GM13976 (cell line): ENCODE measurements around the gene OR2V1.
"Not testable (repeated sequence)": the region's sequence is repeated elsewhere in the genome, so short reads cannot be mapped to it uniquely, and the experiment has no call there.

Experiments used
- DNase-seq: peaks from one replicate; pipeline ENCODE4 v3.0.0; 2012; ENCODE audit warnings: low spot score
- in situ Hi-C: fragments of 300-500 bp; cut with MboI; formaldehyde crosslinking; loops from one replicate; pipeline ENCODE4 v1.12.0; 2022; ENCODE audit warnings: low sequenced_read_pairs, mixed read lengths, inconsistent platforms; ENCODE audit not compliant: unreplicated experiment
- TF ChIP-seq, protein P1 (sequence below): IDR thresholded peaks from 2 replicates; pipeline ENCODE4 v1.5.1; 2012; ENCODE audit warnings: borderline replicate concordance, mild to moderate bottlenecking; ENCODE audit not compliant: insufficient read depth; ENCODE audit errors: extremely low read depth, missing control alignments, control extremely low read depth

The OR2V1 gene

DNA sequence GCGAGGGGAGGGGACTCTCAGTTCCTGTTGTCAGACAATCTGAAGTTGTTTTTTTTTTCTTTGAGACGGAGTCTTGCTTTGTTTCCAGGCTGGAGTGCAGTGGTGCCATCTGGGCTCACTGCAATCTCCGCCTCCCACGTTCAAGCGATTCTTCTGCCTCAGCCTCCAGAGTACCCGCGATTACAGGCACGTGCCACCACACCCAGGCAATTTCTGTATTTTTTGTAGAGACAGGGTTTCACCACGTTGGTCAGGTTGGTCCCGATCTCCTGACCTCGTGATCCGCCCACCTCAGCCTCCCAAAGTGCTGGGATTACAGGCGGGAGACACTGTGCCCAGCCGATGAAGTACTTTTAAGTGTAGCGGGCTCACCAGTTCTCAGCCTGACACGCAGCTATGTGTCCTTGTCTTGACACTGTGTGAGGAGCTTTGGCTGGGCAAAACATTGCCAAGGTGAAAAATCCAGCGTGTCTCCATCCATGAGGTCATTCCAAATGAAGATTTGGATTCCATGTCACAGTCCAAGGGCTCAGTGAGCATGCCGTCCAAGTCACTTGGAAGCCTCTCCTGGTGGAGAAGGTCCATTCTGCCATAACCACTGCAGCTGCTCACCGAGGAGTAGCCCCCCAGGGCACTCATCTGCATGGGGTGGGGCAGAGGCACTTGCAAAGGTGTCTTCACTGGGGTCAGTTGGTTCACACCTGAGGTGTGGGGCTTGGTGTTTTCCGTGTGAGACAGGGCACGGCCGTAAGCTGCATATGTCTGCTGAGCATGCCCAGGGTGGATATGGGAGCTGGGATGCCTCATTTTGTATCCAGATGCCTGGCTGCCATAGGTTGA, 32.0 kb downstream of the OR2V1 start:
- DNase-seq: no peak
- TF ChIP-seq, protein P1, sequence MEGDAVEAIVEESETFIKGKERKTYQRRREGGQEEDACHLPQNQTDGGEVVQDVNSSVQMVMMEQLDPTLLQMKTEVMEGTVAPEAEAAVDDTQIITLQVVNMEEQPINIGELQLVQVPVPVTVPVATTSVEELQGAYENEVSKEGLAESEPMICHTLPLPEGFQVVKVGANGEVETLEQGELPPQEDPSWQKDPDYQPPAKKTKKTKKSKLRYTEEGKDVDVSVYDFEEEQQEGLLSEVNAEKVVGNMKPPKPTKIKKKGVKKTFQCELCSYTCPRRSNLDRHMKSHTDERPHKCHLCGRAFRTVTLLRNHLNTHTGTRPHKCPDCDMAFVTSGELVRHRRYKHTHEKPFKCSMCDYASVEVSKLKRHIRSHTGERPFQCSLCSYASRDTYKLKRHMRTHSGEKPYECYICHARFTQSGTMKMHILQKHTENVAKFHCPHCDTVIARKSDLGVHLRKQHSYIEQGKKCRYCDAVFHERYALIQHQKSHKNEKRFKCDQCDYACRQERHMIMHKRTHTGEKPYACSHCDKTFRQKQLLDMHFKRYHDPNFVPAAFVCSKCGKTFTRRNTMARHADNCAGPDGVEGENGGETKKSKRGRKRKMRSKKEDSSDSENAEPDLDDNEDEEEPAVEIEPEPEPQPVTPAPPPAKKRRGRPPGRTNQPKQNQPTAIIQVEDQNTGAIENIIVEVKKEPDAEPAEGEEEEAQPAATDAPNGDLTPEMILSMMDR: no peak
- in situ Hi-C loops: no loop called here

DNA sequence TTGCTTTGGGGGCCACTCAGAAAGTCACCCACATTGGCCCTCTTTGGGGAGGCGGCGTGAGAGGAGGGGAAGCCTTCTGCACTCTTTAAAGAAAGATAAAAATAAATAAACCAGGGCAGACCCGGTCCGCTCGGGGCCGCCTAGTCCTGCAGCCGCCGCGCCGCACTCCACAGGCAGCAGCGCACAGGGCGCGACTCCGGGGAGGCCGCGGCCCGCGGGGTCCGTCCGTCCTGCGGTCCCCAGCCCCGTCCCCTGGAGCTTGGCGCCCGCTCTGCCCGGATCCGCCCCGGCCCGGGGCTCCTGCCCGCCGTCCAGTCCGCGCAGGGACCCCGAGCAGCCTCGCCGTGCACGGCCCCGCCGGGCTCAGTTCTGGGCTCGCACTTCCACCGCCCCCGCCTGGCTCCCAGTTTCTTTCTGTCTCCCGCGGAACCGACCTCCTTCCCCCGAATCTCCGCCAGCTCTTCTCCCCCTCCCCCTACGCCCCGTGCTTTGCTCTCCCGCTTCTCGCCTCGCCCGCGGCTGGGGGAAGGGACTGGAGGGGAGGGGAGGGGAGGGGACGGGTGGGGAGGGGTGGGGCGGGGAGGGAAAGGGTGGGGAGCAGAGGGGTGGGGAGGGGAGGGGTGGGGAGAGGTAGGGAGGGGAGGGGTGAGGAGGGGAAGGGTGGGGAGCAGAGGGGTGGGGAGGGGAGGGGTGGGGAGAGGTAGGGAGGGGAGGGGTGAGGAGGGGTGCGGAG, 33.0 kb downstream of the OR2V1 start:
- DNase-seq, in situ Hi-C loops: not testable (repeated sequence)

DNA sequence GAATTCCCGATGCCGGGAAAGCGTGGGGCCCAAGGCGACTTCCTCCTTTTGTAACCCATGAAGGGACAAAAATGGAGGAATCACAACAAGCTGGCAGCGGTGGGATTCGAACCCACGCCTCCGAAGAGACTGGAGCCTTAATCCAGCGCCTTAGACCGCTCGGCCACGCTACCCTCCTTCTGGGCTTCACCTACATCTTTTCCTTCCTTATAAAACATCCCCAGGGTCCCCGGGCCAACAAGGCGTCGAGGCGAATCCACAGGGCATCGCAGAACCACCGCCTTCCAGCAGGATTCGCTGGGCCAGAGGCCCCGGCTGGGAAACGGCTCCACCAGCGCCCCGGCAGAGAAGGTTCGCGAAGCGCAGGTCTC, 33.6 kb downstream of the OR2V1 start:
- in situ Hi-C loops, DNase-seq: not testable (repeated sequence)

DNA sequence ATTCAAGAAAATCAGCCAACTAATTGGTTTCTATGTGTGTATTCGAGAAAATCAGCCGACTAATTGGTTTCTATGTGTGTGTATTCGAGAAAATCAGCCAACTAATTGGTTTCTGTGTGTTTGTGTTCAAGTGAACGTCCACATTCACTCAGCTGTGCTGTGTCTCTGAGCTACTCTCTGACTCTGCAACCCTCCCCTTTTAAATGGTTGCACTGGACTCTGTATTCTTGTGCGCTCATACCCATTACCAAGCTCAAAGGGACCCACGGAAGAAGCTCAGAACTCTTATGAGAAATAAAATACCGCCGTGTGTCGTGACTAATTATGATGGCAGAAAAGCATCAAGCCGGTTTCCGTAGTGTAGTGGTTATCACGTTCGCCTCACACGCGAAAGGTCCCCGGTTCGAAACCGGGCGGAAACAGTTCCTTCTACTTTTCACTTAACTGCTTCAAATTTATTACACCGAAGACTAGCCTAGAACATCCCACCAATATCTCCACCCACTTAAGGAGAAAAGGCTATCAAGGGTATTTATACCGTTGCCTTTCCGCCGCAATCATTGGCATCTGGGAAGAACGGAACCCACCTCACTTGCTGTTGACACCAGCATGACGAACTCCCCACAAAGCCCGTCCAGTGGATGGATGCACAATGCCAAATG, 34.1 kb downstream of the OR2V1 start:
- DNase-seq, in situ Hi-C loops: not testable (repeated sequence)

DNA sequence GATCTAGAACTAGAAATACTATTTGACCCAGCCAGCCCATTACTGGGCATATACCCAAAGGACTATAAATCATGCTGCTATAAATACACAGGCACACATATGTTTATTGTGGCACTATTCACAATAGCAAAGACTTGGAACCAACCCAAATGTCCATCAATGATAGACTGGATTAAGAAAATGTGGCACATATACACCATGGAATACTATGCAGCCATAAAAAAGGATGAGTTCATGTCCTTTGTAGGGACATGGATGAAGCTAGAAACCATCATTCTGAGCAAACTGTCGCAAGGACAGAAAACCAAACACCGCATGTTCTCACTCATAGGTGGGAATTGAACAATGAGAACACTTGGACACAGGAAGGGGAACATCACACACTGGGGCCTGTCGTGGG, 35.8 kb downstream of the OR2V1 start:
- in situ Hi-C loops, DNase-seq: not testable (repeated sequence)

DNA sequence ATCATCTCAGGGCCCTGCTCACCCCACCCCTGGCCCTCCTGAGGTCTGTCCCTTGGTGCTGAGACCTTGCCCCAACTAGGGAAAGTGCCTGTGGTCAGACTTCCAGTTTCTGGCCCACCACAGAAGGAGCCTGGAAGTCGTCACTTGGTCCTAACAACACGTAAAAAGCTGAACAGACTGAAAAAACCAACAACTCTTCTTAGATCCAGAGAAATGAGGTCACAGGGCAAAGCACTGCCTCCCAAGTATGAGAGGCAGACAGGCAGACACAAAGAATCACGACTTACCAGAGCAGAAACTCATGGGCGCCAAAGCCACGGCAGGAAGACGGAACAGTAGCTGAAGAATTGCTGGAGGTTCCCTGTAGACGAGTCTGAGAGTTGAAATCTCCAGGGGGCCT, 38.5 kb downstream of the OR2V1 start:
- no peak for DNase-seq
- TF ChIP-seq, protein P1: no peak
- in situ Hi-C loops: no loop called here

DNA sequence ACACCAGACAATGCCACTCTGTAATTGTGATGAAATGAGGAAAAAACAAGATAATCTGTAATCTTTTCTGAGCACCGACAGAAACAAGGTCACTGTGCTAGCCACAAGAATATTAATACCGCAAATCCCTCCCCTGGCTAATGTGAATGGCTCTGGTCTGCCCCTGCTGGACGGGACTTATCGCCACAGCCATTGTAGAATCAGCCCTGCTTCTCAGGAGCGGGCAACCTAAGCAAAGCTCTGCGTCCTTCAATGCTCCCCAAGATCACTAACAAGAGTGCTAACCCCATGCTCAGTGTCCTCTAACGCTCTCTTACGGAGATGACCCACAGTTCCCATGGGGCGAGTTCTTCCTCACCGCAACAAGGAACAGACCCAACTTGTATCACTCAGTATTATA, 42.7 kb downstream of the OR2V1 start:
- in situ Hi-C loops: no loop called here
- DNase-seq: no peak
- TF ChIP-seq, protein P1: no peak

DNA sequence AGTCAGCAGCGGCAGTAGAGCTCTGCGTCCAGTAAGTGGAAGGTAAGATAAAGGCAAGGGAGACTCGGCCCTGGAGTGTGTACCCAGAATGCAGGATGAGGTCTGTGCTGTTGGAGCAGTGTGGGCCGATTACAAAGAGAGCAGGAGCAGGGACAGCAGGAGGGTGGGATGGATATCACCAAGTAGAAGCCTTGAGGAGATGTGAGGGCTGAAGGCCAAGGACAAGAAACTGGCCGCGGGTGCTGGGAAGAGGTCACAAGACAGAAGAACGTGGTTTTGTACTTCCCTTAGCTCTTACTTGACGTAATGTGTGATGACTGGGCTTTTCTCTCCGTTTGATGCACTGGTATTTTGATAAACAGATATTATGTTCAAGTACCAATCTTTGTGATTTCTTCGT, 43.7 kb downstream of the OR2V1 start:
- no peak for DNase-seq
- TF ChIP-seq, protein P1: no peak
- in situ Hi-C loops: no loop called here

DNA sequence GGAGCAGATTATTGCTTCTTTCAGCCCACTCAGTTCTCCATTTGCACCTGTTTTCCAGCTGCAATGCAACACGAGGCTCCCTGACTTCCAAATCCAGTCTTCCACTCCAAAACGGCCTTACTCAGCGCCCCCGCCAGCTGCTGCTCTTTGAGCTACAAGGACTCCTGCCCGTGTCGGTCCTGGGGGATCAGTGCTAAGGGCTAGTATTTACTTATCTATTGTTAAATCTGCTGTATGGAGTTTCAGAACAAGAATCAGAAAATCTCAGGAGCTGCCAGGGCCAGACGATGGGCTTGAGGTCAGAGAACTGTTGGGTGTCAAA, 44.1 kb downstream of the OR2V1 start:
- TF ChIP-seq, protein P1: no peak
- DNase-seq: no peak
- in situ Hi-C loops: no loop called here
